Activated gamma-delta T cell treated with anti-CD3 and anti-CD28 coated beads, Interleukin-2, amount 50 U/mL, for 16 hours (primary cell): ENCODE results near the gene PSIP1.
"Not testable (repeated sequence)": the region's sequence is repeated elsewhere in the genome, so short reads cannot be mapped to it uniquely, and the experiment has no call there.

Source experiments
- DNase-seq: peaks from one replicate; pipeline ENCODE4 v3.0.0-alpha.2; 2020; ENCODE audit warnings: low read depth

The PSIP1 gene

DNA sequence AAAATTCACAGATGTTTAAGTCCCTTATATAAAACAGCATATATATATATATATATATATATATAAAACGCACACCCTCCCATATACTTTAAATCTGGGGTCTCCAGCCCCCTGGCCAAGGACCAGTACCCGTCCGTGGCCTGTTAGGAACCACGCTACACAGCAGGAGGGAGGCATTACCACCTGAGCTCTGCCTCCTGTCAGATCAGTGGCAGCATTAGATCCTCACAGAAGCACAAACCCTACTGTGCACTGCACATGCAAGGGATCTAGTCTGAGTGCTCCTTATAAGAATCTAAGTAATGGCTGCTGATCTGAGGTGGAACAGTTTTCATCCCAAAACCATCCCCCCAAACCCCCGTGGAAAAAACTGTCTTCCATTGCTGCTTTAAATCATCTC lies 9.0 kb downstream of the PSIP1 start:
- DNase-seq = no peak

DNA sequence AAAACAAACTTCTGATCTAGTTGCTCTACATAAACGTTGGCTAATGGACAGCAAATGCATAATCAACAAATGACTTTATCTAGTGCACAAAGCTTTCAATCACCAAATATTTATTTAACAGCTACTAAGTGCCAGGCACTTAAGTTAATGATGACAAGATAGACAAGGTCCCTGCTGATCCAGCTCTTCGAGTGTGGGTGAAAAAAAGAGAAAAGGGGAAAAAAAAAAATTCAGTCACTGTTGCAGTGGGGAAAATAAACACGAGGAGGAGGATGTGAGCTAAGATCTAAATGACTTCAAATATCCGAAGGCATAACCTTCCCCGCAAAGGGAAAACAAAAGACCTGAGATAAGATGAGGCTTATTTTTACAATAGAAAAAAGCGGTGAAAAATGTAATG lies 9.6 kb downstream of the PSIP1 start:
- no peak for DNase-seq

DNA sequence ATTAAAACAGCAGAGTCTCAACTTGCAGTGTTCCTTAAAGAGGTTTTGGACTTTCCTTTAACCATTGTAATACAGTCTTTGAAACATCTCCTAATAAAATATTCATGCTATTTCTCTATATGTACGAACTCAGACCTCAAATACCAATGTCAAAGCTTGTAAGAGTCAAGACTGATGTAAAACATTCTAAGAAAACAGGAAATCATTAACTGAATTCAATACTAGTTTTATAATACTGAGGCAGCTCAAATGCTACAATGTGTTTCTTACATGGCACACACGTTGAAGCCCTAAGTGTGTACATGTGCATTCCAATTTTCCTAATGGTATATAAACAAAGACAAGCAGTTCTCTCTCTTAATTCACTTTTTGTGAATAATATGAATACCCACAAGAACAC lies 11.6 kb downstream of the PSIP1 start:
- DNase-seq = no peak

DNA sequence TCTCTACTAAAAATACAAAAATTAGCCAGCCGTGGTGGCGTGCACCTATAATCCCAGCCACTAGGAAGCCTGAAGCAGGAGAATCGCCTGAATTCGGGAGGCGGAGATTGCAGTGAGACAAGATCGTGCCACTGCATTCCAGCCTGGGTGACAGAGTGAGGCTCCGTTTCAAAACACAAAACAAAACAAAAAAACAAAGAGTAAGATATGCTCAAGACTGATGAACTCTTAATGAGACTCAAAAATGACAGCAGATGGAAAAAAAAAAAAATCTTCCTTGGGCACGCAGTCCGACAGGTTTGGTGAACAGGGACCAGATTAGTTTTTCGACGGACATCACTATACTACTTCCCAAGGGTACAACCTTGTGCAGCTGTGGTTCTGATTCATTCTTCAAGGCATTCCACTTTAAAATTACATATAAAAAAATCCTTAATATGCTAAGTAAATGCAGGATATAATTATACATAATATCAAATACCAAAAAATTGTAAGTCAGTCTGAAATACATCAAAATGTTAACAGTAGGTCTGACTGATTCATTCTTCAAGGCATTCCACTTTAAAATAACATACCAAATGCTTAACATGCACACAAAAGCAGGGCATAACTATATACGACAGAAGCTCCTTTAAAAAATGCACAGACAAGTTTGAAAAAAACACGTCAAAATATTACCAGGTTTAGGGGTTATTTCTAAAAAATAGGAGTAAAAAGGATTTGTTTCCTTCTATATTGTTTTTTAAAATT lies 12.3 kb downstream of the PSIP1 start:
- no peak for DNase-seq

DNA sequence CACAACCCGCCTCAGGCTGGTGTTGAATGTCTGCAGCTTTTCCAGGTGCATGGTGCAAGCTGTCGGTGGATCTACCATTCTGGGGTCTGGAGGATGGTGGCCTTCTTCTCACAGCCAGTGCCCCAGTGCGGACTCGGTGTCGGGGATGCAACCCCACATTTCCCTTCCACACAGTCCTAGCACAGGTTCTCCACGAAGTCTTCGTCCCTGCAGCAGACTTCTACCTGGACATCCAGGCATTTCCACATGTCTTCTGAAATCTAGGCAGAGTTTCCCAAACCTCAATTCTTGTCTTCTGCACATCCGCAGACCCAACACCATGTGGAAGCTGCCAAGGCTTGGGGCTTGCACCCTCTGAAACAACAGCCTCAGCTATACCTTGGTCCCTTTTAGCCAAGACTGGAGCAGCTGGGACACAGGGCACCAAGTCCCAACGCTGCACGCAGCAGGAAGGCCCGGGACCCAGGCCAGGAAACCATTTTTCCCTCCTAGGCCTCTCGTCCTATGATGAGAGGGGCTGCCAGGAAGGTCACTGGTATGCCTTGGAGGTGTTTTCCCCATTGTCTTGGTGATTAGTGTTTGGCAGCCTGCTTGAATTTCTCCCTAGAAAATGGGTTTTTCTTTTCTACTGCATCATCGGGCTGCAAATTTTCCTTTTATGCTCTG lies 18.2 kb downstream of the PSIP1 start:
- DNase-seq = no peak

DNA sequence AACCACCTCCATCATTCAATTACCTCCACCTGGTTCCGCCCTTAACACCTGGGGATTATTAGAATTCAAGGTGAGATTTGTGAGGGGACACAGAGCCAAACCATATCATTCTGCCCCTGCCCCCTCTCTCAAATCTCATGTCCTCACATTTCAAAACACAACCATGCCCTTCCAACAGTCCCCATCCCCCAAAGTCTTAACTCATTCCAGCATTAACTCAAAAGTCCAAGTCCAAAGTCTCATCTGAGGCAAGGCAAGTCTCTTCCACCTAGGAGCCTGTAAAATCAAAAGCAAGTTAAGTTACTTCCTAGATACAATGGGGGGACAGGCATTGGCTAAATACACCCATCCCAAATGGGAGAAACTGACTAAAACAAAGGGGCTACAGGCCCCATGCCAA lies 18.8 kb downstream of the PSIP1 start:
- no peak for DNase-seq

DNA sequence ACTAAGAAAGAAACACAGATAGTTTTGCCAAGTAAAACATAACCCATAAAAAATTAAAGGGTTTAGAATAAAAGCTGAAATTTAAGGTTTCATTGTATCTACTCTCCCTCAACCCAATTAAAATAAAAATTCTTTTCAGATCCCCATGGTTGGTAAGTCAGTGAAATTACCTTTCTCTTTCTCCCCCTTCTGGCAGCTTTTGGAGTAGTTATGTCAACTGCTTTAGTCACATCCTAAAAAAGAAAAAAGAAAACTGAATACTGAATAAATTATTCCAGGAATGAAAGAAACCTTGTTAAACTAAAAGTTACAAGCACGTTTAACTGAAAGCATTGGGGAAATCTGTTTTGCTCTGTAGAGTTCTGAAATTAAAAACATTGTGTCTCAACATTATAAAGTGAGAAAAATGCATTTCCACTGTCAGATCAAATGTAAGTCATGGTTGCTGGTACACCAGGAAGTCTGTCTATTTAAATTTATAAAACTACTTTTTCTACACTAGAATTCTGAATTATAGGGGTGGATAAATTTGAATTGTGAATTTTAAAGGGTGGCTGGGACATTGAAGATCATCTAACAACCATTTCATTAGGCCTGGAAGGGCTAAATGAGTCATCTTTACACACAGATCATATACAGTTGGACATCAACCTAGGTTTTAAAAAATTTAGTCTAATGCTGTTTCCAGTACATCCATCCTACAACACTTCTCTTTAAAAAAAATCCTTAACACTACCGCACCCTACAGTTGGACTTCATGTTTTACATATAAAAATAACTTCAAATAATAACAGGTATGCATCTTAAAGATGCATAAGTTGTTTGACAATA lies 24.7 kb downstream of the PSIP1 start:
- no peak for DNase-seq

DNA sequence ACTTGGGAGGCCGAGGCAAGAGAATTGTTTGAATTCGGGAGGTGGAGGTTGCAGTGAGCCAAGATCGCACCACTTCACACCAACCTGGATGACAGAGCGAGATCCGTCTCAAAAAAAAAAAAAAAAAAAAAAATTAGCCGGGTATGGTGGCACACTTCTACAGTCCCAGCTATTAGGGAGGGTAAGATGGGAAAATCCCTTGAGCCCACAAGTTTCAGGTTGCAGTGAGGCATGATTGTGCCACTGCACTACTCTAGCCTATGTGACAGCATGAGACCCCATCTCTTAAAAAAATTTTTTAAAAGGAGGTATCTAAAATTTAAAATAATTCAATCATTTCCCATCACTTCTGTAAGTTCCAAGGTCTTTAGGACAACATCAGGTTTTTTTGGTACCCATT lies 26.0 kb downstream of the PSIP1 start:
- no peak for DNase-seq

DNA sequence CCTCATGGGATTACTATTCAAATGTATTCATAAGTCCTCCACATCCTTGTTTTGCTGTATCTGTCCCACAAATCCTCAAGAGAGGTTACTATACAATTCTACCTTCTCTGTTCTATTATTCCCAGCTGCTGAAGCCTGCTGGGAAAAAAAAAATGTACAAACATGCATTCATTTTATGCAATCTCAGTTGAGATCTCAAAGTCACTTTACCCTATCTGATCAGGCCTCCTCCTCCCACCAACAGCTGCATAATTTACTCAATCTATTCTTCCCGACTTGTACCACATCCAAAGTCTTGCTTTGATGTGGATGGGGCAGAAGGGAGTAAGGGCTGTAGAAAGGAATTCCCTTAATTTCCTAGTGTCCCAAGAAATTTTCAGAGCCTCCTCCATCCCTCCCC lies 28.6 kb downstream of the PSIP1 start:
- no peak for DNase-seq

DNA sequence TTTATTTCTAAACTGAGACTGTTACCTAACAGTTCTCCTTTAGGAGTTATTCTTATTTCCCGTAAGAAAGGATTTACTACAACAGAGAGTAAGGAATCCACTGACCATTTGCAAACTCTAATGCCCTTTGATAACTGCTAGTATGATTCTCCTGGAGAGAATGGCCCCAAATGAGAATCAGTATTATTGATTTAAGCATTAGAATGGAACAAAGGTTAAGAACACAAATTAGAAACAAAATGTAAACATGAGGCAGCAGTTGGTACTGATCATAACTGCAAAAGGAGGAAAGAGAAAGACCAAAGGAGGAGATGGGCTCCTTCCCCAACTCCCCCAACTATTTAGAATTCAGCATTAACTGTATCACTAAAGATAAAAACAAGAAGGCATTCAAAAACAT lies 30.7 kb downstream of the PSIP1 start:
- DNase-seq = no peak

DNA sequence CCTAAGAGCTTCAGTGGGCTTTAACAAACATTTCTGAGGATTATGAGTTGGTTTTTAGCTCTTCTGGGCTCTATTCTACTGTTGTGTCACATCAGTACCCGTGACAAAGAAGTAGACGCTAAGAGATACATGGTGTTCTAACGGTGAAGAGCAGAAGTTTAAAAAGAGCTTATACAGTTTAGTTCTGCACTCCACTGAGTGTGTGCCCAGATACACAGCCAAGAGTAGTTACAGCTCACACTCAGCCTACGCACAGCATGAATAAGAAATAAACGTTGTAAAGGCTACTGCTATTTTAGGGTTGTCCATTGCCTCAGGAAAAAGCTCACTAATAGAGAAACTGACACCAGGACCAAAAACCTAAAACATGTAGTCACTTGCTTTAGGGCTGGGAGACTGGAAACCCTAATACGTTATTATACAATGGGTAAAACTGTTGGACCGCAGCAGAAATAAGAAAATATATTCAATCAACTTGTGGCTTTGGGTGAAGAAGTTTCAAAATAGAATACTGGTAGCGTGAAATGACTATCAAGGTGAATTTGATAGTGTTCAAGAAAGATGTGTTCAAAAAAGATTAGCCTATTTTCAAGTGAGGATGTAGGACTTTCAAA lies 34.7 kb downstream of the PSIP1 start:
- no peak for DNase-seq

DNA sequence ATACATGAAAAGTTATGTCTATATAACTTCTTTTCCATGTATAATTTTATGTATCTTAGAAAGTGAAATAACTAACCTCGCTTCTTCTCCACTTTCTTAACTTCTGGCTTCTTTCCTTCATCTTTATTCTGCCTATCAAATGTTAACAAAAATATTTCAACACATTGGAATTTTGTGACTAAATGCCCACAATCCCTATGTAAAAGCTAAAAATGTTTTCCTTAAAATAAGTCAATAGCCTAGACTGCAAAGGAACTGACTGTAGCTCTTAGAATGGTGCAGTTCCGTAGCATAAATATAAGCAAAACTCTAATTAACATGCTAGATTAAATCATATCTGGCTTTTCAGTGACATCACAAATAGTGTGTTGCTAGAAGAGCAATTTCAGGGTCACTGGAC lies 40.9 kb downstream of the PSIP1 start:
- no peak for DNase-seq

DNA sequence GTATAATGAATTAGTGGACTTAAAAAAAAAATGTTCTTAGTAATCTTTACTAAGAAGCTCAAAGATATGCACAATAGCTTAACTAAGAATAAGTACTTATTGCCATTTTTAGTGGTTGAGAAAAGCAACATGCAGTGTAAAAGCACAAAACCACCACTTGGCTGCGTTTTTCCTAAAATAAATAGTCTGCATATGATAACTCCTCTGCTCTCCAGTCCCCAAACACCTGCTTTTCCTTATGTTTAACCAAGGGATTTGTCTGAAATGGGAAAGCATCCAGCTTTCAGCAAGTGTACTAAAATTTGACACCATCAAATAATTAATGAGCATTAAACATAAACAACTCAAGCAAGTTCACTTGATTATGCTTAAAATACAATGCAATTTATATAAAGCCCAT lies 41.4 kb downstream of the PSIP1 start:
- no peak for DNase-seq

DNA sequence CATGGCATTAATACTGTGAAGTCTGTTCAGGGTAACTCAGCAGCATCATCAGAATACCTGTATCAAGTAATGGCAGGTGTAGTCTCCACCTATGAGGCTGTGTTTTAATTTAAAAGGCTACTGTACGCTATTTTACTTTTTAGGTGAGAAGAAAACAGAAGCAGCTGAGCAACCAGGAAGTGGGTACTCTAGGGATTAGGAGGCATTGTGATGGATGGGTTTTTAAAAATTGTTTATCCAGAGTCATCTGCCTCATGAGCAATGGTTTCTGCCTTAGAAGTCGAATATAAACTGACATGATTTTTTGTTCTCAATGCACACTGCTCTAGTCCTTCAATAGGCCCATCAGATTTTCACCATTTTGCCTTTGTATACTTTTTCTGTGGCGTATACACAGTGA lies 42.6 kb downstream of the PSIP1 start:
- DNase-seq = no peak

DNA sequence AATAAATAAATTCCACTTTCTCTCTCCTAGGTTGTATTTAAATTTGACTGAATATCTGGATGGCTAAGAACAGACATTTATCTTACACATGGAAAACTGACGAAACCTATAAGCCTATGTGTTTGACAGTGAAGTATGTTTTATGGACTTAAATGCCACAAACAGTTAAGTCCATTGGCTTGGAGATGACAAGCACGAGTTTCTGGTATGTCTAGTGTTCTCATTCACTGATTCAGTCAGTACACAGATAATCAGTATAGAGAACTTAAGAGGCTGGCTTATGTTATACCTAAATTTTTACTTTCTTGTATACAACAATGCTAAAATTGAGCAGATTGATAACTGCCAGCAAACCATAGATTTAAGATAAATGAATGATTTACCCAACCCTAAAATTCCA lies 49.2 kb downstream of the PSIP1 start:
- DNase-seq = no peak

DNA sequence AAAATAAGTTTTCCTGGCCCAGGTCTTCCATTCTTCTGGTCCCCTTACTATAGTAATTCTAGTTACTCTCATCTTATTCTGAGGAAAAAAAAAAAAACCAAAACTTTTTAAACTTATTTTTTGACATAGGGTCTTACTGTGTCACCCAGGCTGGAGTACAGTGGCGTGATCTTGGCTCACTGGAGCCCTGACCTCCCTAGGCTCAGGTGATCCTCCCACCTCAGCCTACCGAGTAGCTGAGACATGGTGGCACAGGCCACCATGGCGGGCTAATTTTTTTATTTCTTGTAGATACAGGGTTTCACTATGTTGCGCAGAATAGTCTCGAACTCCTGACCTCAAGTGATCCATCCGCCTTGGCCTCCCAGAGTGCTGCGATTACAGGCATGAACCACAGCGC lies 49.7 kb downstream of the PSIP1 start:
- no peak for DNase-seq

DNA sequence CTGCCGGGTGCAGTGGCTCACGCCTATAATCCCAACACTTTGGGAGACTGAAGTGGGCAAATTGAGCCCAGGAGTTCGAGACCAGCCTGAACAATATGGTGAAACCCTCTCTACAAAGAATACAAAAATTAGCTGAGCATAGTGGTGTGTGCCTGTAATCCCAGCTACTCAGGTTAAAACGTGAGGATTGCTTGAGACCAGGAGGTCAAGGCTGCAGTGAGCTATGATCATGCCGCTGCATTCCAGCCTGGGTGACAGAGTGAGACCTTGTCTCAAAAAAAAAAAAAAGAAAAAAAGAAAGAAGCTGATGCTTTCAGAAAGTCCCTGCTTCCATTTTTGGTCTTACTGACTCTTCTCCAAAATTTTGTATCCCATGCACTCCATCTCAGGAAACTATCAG lies 56.8 kb downstream of the PSIP1 start:
- DNase-seq = no peak

DNA sequence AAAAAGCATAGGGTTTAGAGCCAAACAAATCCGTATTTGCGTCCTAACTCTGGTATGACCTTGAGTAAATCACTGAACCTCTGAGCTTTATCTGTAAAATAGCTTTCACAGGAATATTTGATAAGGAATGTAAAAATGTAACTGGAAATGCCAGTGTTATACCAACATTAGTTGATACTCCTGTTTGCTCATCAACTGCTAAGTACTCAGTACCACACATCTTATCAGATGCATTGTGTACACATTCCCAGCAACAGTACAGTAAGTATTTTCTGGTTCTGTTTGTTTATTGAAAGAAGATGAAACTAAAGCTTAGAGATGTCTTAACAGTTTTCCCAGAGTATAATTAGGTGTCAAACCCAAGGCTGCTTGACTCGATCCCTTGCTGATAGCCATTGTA lies 66.6 kb downstream of the PSIP1 start:
- no peak for DNase-seq

DNA sequence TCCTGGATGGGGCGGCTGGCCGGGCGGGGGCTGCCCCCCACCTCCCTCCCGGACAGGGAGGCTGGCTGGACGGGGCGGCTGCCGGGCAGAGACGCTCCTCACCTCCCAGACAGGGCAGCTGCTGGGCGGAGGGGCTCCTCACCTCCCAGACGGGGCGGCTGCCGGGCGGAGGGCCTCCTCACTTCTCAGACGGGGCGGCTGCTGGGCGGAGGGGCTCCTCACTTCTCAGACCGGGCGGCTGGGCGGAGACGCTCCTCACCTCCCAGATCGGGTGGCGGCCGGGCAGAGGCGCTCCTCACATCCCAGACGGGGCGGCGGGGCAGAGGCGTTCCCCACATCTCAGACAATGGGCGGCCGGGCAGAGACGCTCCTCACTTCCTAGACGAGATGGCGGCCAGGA lies 68.5 kb downstream of the PSIP1 start:
- DNase-seq = not testable (repeated sequence)

DNA sequence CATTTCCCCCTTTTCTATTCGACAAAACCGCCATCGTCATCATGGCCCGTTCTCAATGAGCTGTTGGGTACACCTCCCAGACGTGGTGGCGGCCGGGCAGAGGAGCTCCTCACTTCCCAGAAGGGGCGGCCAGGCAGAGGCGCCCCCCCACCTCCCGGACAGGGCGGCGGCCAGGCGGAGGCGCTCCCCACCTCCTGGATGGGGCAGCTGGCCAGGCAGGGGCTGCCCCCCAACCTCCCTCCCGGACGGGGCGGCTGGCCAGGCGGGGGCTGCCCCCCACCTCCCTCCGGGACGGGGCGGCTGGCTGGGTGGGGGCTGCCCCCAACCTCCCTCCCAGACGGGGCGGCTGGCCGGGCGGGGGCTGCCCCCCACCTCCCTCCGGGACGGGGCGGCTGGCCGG lies 68.9 kb downstream of the PSIP1 start:
- not testable (repeated sequence) for DNase-seq

DNA sequence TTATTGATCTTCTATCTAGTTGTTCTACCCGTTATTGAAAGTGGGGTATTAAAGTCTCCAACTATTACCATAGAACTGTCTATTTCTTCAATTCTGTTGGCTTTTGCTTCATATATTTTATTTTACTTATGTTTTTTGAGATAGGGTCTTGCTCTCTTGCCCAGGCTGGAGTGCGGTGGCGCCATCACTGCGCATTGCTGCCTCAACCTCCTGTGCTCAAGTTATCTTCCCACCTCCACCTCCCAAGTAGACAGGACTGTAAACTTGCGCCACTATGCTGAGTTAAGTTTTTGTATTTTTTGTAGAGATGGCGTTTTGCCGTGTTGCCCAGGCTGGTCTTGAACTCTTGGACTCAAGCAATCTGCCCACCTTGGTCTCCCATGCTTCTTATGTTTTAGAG lies 71.9 kb downstream of the PSIP1 start:
- no peak for DNase-seq

DNA sequence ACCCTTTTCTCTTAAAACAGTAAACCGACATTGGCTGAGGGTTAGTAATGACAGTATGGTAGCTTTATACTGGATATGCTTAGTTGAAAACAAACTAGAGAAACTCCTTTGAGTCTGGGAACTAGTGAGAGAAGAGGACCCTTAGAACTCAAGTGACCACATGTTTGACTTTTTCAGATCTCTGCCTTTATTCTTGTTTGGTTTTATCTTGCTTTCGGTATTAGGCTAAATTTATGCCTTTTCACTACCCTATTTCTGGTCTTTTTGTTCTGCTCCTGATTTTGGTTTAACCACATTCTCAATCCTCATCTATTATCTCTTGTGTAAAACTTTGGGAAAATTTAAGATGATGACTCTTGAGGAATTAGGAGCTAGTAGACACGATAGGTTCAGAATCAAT lies 77.1 kb downstream of the PSIP1 start:
- no peak for DNase-seq

DNA sequence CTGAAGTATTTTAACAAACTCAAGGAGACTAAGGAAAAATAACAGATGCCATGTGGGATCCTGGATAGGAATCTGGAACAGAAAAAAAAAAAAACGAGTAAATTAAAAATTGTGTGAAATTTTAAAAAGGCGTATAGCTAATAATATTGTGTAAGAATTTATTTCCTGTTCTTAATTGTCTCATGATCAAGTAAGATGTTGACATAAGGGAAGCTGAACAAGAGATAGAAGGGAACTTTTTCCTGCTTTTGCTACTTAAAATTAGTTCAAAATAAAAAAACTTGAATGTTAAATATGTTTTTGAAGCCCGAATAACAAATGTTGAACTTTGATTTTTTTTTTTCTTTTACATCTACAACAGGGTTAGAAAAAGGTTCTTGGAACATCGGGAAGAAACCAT lies 77.6 kb downstream of the PSIP1 start:
- no peak for DNase-seq
